Measurements from ENCODE around the gene UCN. TPM values are rescaled to one million over a fixed set of nuclear protein-coding genes. Genes with fewer than 3 reads are reported as not detected.

The UCN gene
- total RNA-seq, 3 donors from 2014 or later = 0.80 to 8.8 (median 4.6) TPM

DNA sequence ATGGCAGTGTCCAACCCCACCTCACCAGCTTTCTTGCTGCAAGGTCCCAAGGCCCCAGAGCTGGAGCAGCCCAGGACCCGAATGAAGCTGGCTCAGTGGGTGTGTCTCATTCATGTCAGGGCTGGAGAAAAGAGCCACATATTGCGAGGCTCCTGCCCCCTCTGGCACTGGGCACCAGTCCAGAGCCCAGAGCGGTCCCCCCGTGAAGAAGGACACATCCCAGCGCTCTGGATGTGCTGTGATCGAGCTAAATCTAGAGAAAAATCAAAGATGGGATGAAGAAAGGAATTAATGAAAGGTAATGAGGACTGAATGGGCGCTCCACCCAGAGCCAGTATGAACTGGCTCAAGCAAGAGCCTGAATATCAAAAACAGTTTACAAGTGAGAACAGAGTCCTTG lies 27.9 kb upstream of the UCN start:
- Histone ChIP-seq H3K4me1 (no peaks in the 10 kb centered on the region), H3K27me3 (no peaks in the 10 kb centered on the region), H3K36me3 (peaks cover 25% of the 10 kb centered on the region), H3K4me3 (no peak overlapping the region), H3K27ac (no peak overlapping the region), H3K9me3 (no peaks in the 10 kb centered on the region)
- no peak for DNase-seq (ENCODE audit: low spot score in 2 of 2)
- TF ChIP-seq POLR2A (IDR thresholded peaks at IDR 0.05) (no peak), POLR2AphosphoS5 (IDR thresholded peaks at IDR 0.05) (no peak)
- intact Hi-C loops (cut with DNase I; ENCODE audit: low total_unique reads) = no loop called here

- Histone ChIP-seq H3K36me3 (peaks cover 25% of the 10 kb centered on the region), H3K9me3 (no peaks in the 10 kb centered on the region), H3K4me1 (no peaks in the 10 kb centered on the region), H3K27ac (no peak overlapping the region), H3K27me3 (no peaks in the 10 kb centered on the region), H3K4me3 (no peak overlapping the region)
- no peak for TF ChIP-seq POLR2AphosphoS5 (IDR thresholded peaks at IDR 0.05)
- TF ChIP-seq, protein P1, sequence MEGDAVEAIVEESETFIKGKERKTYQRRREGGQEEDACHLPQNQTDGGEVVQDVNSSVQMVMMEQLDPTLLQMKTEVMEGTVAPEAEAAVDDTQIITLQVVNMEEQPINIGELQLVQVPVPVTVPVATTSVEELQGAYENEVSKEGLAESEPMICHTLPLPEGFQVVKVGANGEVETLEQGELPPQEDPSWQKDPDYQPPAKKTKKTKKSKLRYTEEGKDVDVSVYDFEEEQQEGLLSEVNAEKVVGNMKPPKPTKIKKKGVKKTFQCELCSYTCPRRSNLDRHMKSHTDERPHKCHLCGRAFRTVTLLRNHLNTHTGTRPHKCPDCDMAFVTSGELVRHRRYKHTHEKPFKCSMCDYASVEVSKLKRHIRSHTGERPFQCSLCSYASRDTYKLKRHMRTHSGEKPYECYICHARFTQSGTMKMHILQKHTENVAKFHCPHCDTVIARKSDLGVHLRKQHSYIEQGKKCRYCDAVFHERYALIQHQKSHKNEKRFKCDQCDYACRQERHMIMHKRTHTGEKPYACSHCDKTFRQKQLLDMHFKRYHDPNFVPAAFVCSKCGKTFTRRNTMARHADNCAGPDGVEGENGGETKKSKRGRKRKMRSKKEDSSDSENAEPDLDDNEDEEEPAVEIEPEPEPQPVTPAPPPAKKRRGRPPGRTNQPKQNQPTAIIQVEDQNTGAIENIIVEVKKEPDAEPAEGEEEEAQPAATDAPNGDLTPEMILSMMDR (IDR thresholded peaks at IDR 0.05) = no peak
- TF ChIP-seq POLR2A (IDR thresholded peaks at IDR 0.05) = no peak
- intact Hi-C loops (cut with DNase I; ENCODE audit: low total_unique reads) = no loop called here
- no peak for DNase-seq (ENCODE audit: low spot score in 2 of 2)
Observed at GRCh38 chr2:27335311-27335710, 27.1 kb upstream of the UCN start.

GRCh38 chr2:27324720-27325119 lies 16.5 kb upstream of the UCN start:
- Histone ChIP-seq H3K4me1 (peaks cover 0 to 18% of the 10 kb centered on the region in 2 donors), H3K27ac (no peak overlapping the region), H3K27me3 (no peaks in the 10 kb centered on the region), H3K9me3 (no peaks in the 10 kb centered on the region), H3K36me3 (peaks cover 9% of the 10 kb centered on the region), H3K4me3 (no peak overlapping the region)
- DNase-seq (ENCODE audit: low spot score in 2 of 2) = no peak
- TF ChIP-seq, protein P1 (IDR thresholded peaks at IDR 0.05) = no peak
- TF ChIP-seq POLR2A (IDR thresholded peaks at IDR 0.05) (no peak), POLR2AphosphoS5 (IDR thresholded peaks at IDR 0.05) (no peak)
- intact Hi-C loops (cut with DNase I; ENCODE audit: low total_unique reads) = loop anchor here (5.0 kb wide), 1 partner anchor 773 kb away; no protein-coding TSS in a partner anchor

DNA sequence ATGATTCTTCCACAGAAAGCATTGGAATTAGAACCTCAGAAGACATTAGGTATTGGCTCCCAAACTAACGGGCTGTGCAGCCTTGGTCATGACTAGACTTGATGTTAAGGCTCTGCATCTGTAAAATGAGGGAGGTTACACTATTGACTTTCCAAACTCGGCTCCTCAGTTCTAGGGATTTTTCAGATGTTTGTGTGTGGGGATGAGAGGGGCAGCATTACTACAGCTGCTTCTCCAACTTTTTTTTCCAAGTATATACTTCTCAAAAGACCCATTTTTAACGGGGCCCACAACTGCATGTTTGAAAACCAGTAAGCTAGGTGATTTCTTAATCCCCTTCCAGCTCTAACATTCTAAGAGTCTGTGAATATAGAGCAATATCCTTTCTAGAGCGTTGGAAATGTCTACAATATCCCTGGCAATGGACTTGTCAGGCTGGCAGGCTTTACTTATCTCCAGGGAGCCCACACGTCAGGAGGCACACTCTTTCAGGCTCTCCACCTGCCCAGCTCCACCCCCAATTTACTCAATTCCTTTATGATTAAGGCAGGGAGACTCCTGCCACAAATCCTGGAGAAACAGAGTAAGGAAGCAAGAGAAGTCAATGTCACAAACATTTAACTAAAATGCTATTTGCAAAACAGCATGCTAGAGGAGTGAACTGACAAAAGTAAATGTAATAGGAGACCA lies 15.5 kb upstream of the UCN start:
- DNase-seq (ENCODE audit: low spot score in 2 of 2) = no peak
- Histone ChIP-seq H3K4me3 (peak overlapping the region; percentile 76 to 86 (median 81)), H3K36me3 (peaks cover 8% of the 10 kb centered on the region), H3K27me3 (no peaks in the 10 kb centered on the region), H3K4me1 (peaks cover 0 to 18% of the 10 kb centered on the region in 2 donors), H3K9me3 (no peaks in the 10 kb centered on the region), H3K27ac (peak overlapping the region; percentile 99)
- intact Hi-C loops (cut with DNase I; ENCODE audit: low total_unique reads) = loop anchor here (5.0 kb wide), 1 partner anchor 774 kb away; no protein-coding TSS in a partner anchor
- TF ChIP-seq POLR2A (IDR thresholded peaks at IDR 0.05) = no peak
- TF ChIP-seq, protein P1 (IDR thresholded peaks at IDR 0.05) = no peak
- TF ChIP-seq POLR2AphosphoS5 (IDR thresholded peaks at IDR 0.05) = no peak

DNA sequence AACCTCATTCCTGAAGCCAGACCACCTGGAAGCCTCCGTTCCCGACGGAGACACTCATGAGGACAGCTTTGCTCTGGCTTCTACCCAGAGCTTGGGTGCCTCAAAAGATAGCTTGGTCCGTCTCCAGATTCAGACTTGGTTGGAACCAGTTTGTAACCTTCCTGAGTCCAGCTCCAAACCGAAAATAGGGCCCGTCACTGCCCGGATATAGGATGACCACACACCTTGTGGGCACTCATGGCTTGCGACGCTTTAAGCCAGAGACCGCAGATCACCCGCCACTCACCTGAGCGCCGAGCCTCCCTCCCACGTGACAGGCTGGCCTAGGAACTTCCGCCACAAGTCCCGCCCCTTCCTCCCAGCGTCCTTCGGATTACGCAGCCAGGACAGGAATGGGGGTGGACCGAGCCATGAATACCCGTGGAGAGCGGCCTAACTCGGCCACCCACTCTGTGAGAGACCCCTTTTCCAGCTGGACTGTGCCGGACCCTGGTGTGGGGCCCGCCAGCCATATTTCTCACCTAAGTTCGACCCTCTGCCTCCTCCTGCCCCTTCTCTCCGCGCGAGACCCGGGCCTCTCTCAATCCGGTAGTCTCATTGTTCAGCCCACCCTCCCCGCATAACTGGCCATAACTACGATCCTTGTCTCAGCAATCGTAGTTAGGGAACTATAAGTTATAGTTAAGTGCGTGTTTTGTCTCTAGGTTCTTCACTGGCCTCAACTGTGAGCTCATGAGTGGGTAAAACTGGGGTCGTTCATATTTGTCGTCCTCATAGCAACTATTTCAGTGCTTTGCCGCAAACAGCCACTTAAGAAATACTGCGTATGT lies 14.7 kb upstream of the UCN start, which contains the start of gene MPV17:
MPV17 (minus strand) TSS at position 332 of the 830 bp plus-strand sequence. CDS start 580 bp downstream, outside the sequence.
- Histone ChIP-seq H3K9me3 (no peaks in the 10 kb centered on the region), H3K36me3 (peaks cover under 1% of the 10 kb centered on the region), H3K4me3 (peak within 1 kb of the TSS; percentile 76 to 86 (median 81)), H3K27me3 (no peaks in the 10 kb centered on the region), H3K27ac (peak within 1 kb of the TSS; percentile 99), H3K4me1 (peaks cover 0 to 18% of the 10 kb centered on the region in 2 donors)
- TF ChIP-seq POLR2A (IDR thresholded peaks at IDR 0.05) = peak; percentile 93
- peak; percentile 96 to 99 (median 97) for TF ChIP-seq POLR2AphosphoS5 (IDR thresholded peaks at IDR 0.05)
- TF ChIP-seq, protein P1 (IDR thresholded peaks at IDR 0.05) = peak in 1 of 3 donors; percentile 10
- peak; percentile 92 to 95 for DNase-seq (ENCODE audit: low spot score in 2 of 2)
- intact Hi-C loops (cut with DNase I; ENCODE audit: low total_unique reads) = loop anchor here (5.0 kb wide), 1 partner anchor 774 kb away; no protein-coding TSS in a partner anchor
